GM18502 (cell line): ENCODE data around the gene XYLT1.

ENCODE experiments used
- ATAC-seq: cut with Tn5 transposase; IDR thresholded peaks from one replicate; pipeline ENCODE4 v1.9.1; 2021; ENCODE audit warnings: mild to moderate bottlenecking; ENCODE audit not compliant: unreplicated experiment, poor library complexity

Gene XYLT1

GRCh38 chr16:17380613-17381012, 90.1 kb downstream of the XYLT1 start:
- no peak for ATAC-seq

- ATAC-seq = no peak
Observed at GRCh38 chr16:17379121-17379571, 91.6 kb downstream of the XYLT1 start.

GRCh38 chr16:17377360-17378324, 93.1 kb downstream of the XYLT1 start:
- ATAC-seq = peak; percentile 69

GRCh38 chr16:17375461-17376304, 95.1 kb downstream of the XYLT1 start:
- ATAC-seq = no peak

GRCh38 chr16:17374668-17375255, 96.0 kb downstream of the XYLT1 start:
- no peak for ATAC-seq

- ATAC-seq = no peak
Observed at GRCh38 chr16:17373533-17373932, 97.2 kb downstream of the XYLT1 start.

GRCh38 chr16:17372386-17372785, 98.4 kb downstream of the XYLT1 start:
- ATAC-seq = no peak

GRCh38 chr16:17371299-17371698, 99.5 kb downstream of the XYLT1 start:
- no peak for ATAC-seq

GRCh38 chr16:17370731-17371285, 100.0 kb downstream of the XYLT1 start:
- ATAC-seq = no peak

- ATAC-seq = no peak
Observed at GRCh38 chr16:17370223-17370707, 100.5 kb downstream of the XYLT1 start.

GRCh38 chr16:17369421-17370222, 101.1 kb downstream of the XYLT1 start:
- peak; percentile 72 for ATAC-seq

- ATAC-seq = no peak
Observed at GRCh38 chr16:17368951-17369350, 101.8 kb downstream of the XYLT1 start.

GRCh38 chr16:17368446-17368845, 102.3 kb downstream of the XYLT1 start:
- ATAC-seq = no peak

GRCh38 chr16:17367923-17368322, 102.8 kb downstream of the XYLT1 start:
- ATAC-seq = no peak

- no peak for ATAC-seq
Observed at GRCh38 chr16:17367036-17367435, 103.7 kb downstream of the XYLT1 start.

- ATAC-seq = no peak
Observed at GRCh38 chr16:17366299-17366961, 104.3 kb downstream of the XYLT1 start.

GRCh38 chr16:17365591-17366298, 105.0 kb downstream of the XYLT1 start:
- no peak for ATAC-seq

GRCh38 chr16:17365211-17365541, 105.6 kb downstream of the XYLT1 start:
- no peak for ATAC-seq
